Endothelial cell of hepatic sinusoid (primary cell): Measurements from ENCODE around the gene SET.
"Not testable (repeated sequence)": the region's sequence is repeated elsewhere in the genome, so short reads cannot be mapped to it uniquely, and the experiment has no call there.

Experiments
- in situ Hi-C: cut with HindIII; loops from 2 replicates; pipeline ENCODE4 v1.10.0; 2017; ENCODE audit warnings: low sequenced_read_pairs

Gene SET, protein sequence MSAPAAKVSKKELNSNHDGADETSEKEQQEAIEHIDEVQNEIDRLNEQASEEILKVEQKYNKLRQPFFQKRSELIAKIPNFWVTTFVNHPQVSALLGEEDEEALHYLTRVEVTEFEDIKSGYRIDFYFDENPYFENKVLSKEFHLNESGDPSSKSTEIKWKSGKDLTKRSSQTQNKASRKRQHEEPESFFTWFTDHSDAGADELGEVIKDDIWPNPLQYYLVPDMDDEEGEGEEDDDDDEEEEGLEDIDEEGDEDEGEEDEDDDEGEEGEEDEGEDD

DNA sequence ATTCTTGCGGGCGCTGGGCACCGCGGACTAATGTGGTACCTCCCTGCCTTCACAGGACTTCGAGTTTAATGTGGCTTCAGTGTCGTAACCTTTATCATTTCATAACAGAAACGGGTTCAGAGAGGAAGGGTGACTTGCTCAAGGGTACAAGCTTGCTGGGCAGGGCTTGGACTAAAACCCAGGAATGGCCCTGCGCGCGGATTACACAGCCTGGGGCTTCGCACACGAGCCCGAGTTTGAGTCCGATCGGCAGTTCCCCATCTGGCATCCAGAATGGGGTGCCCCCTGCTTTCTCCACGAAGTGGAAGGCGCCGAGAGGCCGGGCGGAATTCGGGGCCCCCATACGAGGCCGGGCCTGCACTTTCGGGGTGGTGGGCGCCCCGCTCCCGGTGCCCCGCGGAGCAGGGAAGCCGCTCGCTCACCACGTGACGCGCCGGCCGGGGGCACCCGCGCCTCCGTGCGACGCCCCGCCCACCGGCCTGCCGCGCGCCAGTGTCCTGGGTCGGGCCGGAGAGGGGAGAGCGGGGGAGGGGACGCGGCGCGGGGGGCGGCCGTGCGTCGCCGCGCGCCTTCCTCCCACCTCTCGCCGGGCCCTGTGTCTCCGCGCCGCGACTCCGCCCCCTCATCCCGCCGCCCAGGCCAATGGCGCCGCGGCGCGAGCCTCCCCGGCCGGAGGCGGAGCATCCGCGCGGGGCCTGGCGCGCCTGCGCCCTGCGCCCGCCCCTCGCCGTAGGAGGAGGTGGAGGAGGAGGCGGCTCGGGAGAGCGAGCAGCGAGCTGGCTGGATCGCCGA, at the start of gene SET:
Gene SET, plus strand, starts transcription at position 722 of the 792 bp plus-strand sequence. CDS start 361 bp downstream, outside the sequence.
- in situ Hi-C loops, result no loop called here

DNA sequence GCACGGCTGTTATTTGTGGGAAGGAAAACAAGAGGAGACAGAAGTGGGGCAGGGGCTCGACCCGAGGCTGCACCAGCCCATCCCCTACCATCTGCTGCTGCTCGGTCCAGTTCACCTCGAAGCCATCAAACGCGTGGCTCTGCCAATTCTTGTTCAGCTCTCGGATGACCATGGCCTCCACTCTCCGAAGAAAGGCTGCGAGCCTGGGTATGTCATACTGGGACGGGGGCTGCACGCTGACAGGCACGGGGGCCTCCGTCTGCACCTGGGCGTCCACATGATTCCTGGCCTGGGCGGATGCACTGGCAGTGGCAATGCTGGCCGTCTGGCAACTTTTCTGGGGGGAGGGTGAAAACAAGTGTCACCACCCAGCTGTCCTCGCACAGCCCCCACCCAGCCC, 48.4 kb upstream of the SET start:
- in situ Hi-C loops, result loop anchor here (10.0 kb wide), 1 partner anchor 56 kb away; no protein-coding TSS in a partner anchor

DNA sequence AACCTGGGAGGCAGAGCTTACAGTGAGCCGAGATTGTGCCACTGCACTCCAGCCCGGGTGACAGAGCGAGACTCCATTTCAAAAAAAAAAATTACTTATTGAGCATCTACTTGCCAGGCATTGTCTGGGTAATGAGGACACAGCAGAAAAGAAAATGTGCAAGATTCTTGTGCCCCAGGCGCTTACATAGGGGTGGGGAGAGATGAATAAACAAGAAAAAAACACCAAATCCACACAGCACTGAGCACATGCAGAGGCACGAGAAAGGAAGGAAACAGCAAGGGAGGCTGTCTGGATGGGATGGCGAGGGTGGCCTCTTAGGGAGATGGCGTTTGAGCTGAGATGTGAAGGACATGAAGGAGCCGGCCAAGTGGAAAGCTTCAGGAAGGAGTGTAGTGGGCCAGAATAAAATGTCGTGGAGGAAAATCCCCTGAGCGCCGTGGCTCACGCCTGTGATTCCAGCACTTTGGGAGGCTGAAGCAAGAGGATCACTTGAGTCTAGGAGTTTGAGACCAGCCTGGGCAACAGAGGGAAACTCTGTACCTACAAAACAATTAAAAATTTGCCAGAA, 46.3 kb upstream of the SET start:
- in situ Hi-C loops, result loop anchor here (10.0 kb wide), 1 partner anchor 58 kb away; no protein-coding TSS in a partner anchor

DNA sequence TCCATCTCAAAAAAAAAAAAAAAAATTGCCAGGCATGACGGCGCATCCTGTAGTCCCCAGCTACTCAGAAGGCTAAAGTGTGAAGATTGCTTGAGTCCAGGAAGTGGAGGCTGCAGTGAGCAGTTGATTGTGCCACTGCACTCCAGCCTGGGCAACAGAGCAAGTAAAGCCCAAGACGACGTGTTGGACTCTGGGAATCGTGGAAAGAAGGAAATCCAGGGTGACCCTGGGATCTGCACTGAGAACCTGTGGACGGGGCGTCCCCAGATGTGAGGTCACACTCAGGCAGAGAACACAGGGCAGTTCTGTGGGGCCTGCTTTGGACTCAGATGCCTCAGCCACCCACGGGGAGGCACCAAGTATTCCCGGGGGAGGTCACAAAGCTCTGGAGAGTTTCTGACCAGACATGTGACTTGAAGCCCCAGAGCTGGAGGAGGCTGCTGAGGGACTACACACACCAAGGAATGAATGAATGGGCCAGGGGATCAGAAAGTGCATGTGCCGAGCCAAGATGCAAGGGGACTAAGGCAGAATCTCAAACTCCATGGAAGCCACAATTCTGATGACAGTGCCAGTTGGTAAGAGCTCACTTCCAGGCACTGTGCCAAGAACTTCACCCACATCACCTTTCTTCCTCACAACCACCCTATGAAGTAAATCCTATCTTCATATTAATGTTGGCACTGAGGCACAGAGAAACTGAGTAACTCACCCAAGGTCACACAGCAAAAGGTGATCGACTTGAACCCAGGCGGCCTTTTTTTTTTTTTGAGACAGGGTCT, 45.3 kb upstream of the SET start:
- in situ Hi-C loops, result loop anchor here (10.0 kb wide), 1 partner anchor 59 kb away; no protein-coding TSS in a partner anchor

DNA sequence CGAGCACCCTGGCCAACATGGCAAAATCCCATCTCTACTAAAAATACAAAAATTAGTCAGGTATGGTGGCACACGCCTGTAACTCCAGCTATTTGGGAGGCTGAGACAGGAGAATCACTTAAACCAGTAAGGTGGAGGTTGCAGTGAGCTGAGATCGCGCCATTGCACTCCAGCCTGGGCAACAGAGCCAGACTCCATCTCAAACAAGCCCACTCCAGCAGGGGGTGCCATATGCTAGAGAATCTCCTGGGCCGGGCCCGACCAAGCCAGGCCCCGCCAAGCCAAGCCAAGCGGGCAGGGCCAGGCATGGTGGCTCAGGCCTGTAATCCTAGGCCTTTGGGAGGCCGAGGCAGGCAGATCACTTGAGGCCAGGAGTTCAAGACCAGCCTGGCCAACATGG, 40.8 kb upstream of the SET start:
- in situ Hi-C loops, result loop anchor here (10.0 kb wide), 1 partner anchor 63 kb away; no protein-coding TSS in a partner anchor

DNA sequence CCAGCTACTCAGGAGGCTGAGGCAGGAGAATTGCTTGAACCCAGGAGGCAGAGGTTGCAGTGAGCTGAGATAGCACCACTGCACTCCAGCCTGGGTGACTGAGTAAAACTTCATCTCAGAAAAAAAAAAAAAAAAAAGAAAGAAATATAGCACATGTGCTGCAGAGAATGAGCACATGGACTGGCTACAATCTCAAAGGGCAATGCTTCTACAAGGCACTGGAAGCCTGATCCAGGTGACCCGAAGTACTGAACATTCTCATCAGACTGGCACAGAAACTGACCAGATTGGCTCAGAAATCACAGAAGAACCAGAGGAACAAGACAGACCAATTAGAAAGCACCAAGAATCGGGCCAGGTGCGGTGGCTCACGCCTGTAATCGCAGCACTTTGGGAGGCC, 37.2 kb upstream of the SET start:
- in situ Hi-C loops, result no loop called here

DNA sequence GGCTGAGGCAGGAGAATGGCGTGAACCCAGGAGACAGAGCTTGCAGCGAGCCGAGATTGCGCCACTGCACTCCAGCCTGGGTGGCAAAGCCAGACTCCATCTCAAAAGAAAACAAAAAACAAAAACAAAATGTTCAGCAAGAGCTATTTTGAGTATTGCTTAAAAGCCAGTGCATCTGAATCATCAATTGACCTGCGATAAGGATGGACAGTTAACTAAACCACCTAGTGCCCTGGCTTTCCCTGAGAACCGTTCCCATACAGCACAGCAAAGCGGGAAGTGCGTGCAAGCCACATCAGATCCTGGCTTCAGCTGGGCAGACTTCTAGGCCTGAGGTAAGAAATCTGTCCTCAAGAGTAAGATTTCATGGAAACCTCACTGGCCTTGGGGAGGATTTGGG, 35.1 kb upstream of the SET start:
- in situ Hi-C loops, result no loop called here

DNA sequence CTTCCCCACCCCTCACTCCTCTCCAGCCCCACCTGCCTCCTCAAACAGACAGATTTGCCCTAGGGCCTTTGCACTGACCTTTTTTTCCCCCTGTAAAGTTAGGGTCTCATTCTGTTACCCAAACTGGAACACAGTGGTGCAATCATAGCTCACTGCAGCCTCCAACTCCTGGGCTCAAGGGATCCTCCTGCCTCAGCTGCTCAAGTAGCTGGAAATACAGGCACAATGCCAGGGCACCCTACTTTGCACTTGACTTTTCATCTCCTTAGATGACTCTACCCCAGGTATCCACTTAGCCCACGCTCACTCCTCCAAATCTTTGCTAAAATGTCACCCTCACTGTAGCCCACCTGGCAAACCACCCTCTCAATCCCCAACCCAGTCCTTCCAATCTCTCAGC, 34.5 kb upstream of the SET start:
- in situ Hi-C loops, result no loop called here

DNA sequence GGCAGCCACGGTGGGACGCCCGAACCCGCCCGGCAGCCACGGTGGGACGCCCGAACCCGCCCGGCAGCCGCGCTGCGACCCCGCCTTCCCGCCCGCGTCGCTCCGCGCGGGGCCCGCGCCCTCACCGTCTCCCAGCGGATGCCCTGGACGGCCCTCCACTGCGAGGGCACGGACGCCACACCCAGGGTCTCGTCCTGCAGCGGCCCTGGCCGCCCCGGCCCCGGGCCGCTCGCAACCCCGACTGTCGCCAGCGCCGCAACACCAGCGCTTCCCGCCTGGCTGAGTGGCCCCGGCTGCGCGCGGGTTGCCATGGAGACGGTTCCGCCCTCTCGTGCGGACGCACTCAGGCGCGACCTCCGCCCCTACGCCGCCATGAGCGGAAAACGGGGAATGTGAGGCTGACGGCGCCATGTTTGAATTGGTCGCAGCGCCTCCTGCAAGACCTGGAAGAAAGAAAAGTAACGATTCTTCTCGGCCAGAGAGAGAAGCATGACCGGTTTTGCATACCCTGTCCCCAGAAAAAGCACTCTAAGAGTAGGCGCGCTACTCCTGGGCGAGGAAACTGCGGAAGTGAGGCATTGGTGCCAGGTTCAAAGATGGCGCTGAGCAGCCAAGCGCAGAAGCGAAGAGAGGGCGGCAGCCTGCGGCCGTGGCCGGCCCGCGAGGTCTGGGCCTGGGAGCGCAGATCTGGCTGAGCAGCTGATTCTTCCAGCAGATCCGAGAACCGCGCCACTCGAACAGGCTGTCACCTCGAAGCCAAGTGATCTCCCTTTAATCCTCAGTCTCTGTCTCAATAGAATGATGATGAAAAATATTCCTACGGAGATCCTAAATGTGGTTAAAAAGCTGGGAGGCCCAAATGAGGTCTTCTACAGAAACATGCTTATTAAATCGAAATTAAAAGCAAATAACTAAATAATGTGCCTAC, 32.3 kb upstream of the SET start, which contains the start of gene DYNC2I2:
Gene DYNC2I2, minus strand, starts transcription at position 432 of the 928 bp plus-strand sequence. Its CDS starts 121 bp downstream, at position 311.
- in situ Hi-C loops, result no loop called here

DNA sequence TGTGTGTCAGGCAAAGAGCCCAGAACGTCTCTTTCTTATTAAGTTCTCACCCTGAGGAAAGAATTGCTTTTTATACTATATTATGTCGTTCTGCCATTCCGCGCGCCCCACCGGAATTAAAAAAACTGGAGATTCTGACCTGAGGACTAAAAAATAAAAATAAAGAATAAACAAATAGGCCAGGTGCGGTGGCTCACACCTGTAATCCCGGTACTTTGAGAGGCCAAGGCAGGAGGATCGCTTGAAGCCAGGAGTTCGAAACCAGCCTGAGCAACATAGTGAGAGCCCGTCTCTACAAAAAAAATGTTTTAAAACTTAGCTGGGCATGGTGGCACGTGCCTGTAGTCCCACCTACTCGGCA, 31.7 kb upstream of the SET start:
- in situ Hi-C loops, result no loop called here

DNA sequence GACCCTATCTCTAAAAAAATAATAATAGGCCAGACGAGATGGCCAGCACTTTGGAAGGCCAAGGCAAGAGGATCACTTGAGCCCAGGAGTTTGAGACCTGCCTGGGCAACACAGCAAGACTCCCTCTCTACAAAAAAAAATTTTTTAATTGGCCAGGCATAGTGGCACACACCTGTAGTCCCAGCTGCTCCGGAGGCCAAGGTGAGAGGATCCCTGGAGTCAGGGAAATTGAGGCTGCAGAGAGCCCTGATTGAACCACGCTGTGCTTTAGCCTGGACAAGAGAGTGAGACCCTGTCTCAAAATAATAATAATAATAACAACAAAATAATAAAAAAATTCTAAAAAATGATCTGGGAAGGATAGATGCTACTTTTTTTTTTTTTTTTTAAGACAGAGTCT, 31.2 kb upstream of the SET start:
- in situ Hi-C loops, result no loop called here

DNA sequence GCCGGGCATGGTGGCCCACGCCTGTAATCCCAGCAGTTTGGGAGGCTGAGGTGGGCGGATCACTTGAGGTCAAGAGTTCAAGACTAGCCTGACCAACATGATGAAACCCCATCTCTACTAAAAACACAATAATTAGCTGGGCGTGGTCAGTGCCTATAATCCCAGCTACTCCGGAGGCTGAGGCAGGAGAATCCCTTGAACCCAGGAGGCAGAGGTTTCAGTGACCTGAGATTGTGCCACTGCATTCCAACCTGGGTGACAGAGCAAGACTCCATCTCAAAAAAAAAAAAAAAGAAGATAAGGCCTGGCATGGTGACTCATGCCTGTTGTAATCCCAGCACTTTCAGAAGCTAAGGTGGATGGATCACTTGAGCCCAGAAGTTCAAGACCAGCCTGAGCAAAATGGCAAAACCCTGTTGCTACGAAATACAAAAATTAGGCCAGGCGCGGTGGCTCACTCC, 22.5 kb upstream of the SET start:
- in situ Hi-C loops, result not testable (repeated sequence)

DNA sequence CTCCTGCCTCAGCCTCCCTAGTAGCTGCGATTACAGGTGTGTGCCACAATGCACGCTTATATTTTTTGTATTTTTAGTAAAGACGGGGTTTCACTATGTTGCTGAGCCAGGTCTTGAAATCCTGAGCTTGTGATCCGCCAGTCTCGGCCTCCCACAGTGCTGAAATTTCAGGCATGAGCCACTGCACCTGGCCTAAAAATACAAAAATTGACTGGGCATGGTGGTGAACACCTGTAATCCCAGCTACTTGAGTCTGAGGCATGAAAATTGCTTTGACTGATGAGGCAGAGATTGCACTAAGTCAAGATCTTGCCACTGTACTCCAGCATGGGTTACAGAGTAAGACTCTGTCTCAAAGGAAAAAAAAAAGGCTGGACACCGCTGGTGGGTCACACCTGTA, 19.2 kb upstream of the SET start:
- in situ Hi-C loops, result no loop called here

DNA sequence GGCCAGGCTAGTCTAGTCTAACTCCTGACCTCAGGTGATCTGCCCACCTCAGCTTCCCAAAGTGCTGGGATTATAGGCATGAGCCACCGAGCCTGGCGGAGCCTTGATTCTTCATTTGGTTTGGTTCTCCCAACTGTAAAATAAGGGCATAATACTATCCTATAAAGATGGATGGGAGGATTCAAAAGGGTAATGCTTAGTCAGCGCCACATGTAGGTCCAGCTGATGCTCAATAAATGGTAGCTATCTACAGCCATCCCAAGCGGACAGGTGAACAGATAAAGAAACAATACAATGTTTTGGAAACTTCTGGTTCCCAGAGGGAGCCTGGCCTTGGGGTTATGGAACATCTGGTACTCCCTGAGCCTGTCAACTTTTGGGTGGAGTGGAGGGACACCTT, 13.6 kb upstream of the SET start:
- in situ Hi-C loops, result no loop called here

DNA sequence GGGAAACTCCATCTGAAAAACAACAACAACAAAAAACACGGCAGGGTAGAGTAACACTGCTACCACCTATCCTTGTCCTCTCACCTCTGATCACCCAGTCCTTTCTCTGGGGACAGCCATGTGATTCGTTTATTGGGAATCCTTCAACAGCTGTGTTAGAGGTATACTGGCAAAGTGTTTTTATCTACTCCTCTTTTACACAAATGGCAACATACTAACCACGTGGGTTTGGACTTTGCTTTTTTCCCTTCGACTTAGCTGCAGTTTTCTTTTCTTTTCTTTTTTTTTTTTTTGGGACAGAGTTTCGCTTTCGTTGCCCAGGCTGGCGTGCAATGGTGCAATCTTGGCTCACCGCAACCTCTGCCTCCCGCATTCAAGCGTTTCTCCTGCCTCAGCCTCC, 11.2 kb upstream of the SET start:
- in situ Hi-C loops, result no loop called here

DNA sequence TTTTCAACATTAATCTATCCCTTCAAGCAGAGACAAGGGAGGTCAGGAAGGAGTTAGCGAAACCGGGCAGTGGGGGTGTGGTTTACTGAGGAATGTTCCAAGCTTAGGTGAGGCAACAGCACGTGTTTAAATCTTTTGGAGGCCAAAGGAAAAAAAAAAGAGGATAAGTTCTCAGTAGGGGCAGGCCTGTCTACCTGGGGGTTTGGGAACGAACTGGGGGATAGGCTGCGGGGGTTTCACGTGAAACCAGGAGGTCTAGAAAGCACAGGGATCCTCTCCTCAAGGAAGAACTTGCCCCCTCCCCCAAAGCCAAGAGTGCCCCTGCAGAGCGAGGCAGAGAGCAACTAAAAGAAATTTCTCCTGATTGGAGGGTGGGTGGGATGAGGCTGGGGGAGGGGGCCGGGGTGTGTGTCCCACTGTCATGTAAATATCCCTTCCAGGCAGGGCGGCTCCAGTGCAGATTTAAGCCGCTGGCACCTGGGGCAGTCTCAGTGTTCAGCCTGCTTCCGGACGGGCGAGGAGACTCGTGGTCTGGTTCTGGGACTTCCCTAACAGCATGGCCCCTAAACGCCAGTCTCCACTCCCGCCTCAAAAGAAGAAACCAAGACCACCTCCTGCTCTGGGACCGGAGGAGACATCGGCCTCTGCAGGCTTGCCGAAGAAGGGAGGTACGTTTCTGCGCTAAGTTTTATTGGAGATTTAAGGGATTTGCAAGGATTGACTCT, 5.5 kb upstream of the SET start:
- in situ Hi-C loops, result no loop called here

DNA sequence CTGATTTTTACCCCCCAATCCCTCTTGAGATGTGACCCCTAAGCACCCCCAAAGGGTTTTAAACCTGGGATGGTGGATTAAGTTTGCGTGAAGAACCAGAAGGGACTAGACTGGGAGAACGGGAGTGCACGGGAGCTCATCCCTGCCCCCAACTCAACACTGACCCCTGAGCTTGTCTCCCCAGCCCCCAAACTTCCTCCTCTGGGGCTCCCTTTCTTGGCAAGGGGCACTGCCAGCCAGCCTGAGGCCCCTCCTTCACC, 5.0 kb upstream of the SET start:
- in situ Hi-C loops, result no loop called here

DNA sequence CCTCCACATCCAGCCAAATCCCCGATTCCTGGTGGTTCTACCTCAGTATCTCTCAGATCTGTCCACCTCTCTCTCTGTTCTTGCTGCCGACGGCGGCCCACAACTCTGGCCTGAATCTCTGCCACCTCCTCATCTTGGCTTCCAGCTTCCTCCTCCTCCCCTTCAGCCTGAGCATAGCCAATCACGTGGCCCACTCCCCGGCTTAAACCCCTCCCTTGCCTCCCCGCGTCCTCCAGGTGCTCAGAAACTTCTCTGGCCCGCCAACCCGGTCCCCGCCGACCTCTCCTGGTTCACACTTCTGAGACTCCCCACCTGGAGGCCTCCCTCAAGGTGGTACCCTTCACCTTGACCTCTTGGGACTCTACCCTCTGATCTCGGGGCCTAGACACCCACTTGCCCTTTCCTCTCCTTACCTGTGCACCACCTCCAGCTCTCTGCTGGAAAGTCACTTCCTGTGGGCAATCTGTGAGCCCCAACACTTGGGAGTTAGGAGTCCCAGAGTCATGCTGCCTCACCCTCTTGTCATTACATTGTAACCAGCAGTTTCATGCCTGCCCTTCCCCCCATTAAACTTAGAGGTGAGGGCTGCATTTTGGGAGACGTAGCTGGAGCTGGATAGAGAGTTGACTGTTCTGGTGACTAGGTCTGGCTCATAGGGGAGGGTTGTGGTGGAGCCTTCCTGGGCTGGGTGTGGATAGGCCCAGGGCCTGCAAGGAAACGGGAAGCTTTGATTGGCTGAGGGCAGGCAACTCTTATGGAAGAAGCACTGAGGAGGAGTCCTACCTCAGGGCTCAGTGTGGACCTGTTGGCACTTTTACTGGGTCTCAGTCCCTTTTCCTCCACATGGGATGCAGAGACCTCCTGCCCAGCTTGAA, 4.5 kb upstream of the SET start:
- in situ Hi-C loops, result no loop called here
